GM23248 (cell line): ENCODE measurements around the gene STOM.

Experiments used
- EZH2 ChIP-seq: fragments of 200-600 bp; sonication (generic); IDR thresholded peaks from 2 replicates; pipeline ENCODE4 v1.6.1; 2018; ENCODE audit warnings: antibody characterized with exemption, mild to moderate bottlenecking; ENCODE audit not compliant: insufficient read depth, poor library complexity, severe bottlenecking
- EZH2phosphoT487 ChIP-seq: fragments of 200-600 bp; sonication (generic); IDR thresholded peaks from 2 replicates; pipeline ENCODE4 v1.6.1; 2018; ENCODE audit warnings: antibody characterized with exemption, moderate library complexity, mild to moderate bottlenecking, low read depth; ENCODE audit not compliant: insufficient read depth

GRCh38 chr9:121363622-121363961 lies 6.5 kb downstream of the STOM start:
- TF ChIP-seq EZH2 = no peak
- TF ChIP-seq EZH2phosphoT487 = no peak
